ENCODE data around the gene SLC30A5. TPM values are rescaled to one million over a fixed set of nuclear protein-coding genes. Genes with fewer than 3 reads are reported as not detected.

SLC30A5 gene
- total RNA-seq, 1 experiment from 2014 or later = 55.3 TPM

DNA sequence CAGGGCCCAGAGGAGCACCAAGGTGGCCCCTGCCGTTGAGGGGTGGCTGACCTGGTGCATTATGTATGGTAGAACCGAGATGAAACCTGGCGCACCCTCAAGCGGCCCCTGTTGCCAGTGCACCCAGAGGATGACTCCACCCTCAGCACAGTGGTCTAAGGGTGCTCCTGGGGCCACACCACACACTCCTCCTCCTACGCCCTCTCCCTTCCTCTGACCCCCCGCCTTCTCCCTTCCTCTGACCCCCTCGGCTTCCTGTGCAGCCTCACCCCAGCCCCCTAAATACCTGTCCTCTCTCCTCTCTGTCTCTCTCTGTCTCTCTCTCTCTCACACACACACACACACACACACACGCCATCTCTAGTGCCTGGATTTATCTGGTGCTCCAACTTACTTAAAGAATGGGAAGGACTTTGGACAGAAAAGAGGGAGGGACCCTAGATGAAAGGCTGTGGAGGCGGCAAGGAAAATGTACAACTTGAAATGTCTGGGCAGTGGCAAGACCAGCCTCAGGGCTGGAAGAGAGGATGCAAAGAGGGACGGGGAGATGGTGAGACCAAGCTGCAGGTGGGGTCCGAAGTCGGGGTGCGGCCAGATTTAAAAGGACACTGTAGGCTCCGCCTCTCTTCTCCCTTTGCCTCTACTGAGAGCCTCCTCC, 18.2 kb upstream of the SLC30A5 start:
- H3K79me2 ChIP-seq (ENCODE audit: low read length) = no peaks in the 10 kb centered on the region
- ChIA-PET POLR2A (ENCODE audit: unreplicated experiment) (no interaction called here), CTCF (no interaction called here)
- peaks cover 12% of the 10 kb centered on the region for H3K4me1 ChIP-seq (ENCODE audit: insufficient read depth, low read length)
- no peaks in the 10 kb centered on the region for H3F3A ChIP-seq (ENCODE audit: low read length, unreplicated experiment)
- no peak overlapping the region for H3K27ac ChIP-seq (ENCODE audit: low read length)
- H3K27me3 ChIP-seq (ENCODE audit: low read length) = no peaks in the 10 kb centered on the region
- intact Hi-C loops (cut with micrococcal nuclease) = no loop called here
- no peaks in the 10 kb centered on the region for H4K20me1 ChIP-seq (ENCODE audit: low read length)
- no peak overlapping the region for H3K9ac ChIP-seq (ENCODE audit: low read length)
- H3K4me3 ChIP-seq (ENCODE audit: low read length) = no peak overlapping the region
- no peaks in the 10 kb centered on the region for H3K36me3 ChIP-seq (ENCODE audit: low read depth, low read length)
- TF ChIP-seq, protein P1, sequence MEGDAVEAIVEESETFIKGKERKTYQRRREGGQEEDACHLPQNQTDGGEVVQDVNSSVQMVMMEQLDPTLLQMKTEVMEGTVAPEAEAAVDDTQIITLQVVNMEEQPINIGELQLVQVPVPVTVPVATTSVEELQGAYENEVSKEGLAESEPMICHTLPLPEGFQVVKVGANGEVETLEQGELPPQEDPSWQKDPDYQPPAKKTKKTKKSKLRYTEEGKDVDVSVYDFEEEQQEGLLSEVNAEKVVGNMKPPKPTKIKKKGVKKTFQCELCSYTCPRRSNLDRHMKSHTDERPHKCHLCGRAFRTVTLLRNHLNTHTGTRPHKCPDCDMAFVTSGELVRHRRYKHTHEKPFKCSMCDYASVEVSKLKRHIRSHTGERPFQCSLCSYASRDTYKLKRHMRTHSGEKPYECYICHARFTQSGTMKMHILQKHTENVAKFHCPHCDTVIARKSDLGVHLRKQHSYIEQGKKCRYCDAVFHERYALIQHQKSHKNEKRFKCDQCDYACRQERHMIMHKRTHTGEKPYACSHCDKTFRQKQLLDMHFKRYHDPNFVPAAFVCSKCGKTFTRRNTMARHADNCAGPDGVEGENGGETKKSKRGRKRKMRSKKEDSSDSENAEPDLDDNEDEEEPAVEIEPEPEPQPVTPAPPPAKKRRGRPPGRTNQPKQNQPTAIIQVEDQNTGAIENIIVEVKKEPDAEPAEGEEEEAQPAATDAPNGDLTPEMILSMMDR (conservative IDR thresholded peaks at IDR 0.05; ENCODE audit: low read depth, low read length) = no peak
- TF ChIP-seq EZH2 (IDR thresholded peaks at IDR 0.05; ENCODE audit: low read length, unreplicated experiment) (no peak), EZH2phosphoT487 (IDR thresholded peaks at IDR 0.05; ENCODE audit: borderline replicate concordance, low read length) (no peak)
- H2AFZ ChIP-seq (ENCODE audit: low read length) = no peak overlapping the region
- H3K9me2 ChIP-seq (replicated peaks; ENCODE audit: low read length) = no peaks in the 10 kb centered on the region
- DNase-seq = no peak
- H3K9me3 ChIP-seq (ENCODE audit: low read length) = no peaks in the 10 kb centered on the region
- H3K4me2 ChIP-seq (ENCODE audit: low read length) = no peak overlapping the region
- no peak for ATAC-seq
- BruUV-seq (replicated peaks) = no TSS peak

DNA sequence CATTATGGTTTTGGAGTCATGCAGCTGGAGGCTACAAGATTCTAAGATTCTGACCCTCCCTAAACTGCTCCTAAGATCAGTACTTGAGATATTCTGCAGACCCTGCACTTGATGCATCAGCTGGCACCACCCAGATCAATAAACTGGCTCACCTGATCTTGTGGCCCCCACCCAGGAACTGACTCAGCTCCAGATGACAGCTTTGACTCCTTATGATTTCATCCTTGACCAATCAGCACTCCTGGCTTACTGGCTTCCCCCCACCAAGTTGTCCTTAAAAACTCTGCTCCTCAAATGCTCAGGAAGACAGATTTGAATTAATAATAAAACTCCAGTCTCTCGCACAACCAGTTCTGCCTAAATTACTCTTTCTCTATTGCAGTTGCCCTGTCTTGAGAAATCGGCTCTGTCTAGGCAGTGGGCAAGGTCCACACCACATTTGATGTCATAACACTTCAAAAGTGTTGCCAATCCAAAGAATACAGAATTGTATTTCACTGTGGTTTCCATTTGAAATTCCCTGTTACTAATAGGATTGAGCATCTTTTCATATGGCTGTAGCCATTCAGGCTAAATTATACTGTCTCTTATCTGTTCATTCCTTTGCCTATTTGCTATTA, 14.8 kb upstream of the SLC30A5 start:
- peak; percentile 43; the same call in 1 of the 2 replicates for ATAC-seq
- Histone ChIP-seq H2AFZ (ENCODE audit: low read length) (peak overlapping the region; percentile 52; the same call in 1 of the 2 replicates), H3F3A (ENCODE audit: low read length, unreplicated experiment) (no peaks in the 10 kb centered on the region), H3K4me1 (ENCODE audit: insufficient read depth, low read length) (peaks cover 12% of the 10 kb centered on the region), H3K9me3 (ENCODE audit: low read length) (no peaks in the 10 kb centered on the region), H3K4me2 (ENCODE audit: low read length) (peak overlapping the region; percentile 62), H3K9me2 (replicated peaks; ENCODE audit: low read length) (no peaks in the 10 kb centered on the region), H3K27me3 (ENCODE audit: low read length) (no peaks in the 10 kb centered on the region), H3K36me3 (ENCODE audit: low read depth, low read length) (no peaks in the 10 kb centered on the region), H3K79me2 (ENCODE audit: low read length) (no peaks in the 10 kb centered on the region), H4K20me1 (ENCODE audit: low read length) (no peaks in the 10 kb centered on the region), H3K4me3 (ENCODE audit: low read length) (no peak overlapping the region; the same call in 1 of the 2 replicates), H3K27ac (ENCODE audit: low read length) (peak overlapping the region; percentile 28), H3K9ac (ENCODE audit: low read length) (no peak overlapping the region)
- peak; percentile 52 for DNase-seq
- ChIA-PET POLR2A (ENCODE audit: unreplicated experiment) (no interaction called here), CTCF (no interaction called here)
- TF ChIP-seq, protein P1 (conservative IDR thresholded peaks at IDR 0.05; ENCODE audit: low read depth, low read length) = no peak
- no peak for TF ChIP-seq EZH2 (IDR thresholded peaks at IDR 0.05; ENCODE audit: low read length, unreplicated experiment)
- TF ChIP-seq EZH2phosphoT487 (IDR thresholded peaks at IDR 0.05; ENCODE audit: borderline replicate concordance, low read length) = no peak
- intact Hi-C loops (cut with micrococcal nuclease) = no loop called here
- TSS peak; percentile 92 for BruUV-seq (replicated peaks)

DNA sequence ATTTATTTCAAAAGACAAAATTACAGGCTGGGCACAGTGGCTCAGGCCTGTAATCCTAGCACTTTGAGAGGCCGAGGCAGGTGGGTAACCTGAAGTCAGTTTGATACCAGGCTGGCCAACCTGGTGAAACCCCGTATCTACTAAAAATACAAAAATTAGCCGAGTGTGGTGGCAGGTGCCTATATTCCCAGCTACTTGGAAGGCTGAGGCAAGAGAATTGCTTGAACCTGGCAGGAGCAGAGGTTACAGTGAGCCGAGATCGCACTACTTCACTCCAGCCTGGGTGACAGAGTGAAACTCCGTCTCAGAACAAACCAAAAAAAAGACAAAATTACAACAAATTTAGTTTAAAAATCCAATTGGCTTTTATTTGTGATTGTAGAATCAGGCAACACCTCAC, 14.3 kb upstream of the SLC30A5 start:
- POLR2A ChIA-PET (ENCODE audit: unreplicated experiment) = no interaction called here
- ATAC-seq (no peak), DNase-seq (no peak)
- Histone ChIP-seq H3K4me1 (ENCODE audit: insufficient read depth, low read length) (peaks cover 12% of the 10 kb centered on the region), H3K4me3 (ENCODE audit: low read length) (no peak overlapping the region; the same call in 1 of the 2 replicates), H3F3A (ENCODE audit: low read length, unreplicated experiment) (no peaks in the 10 kb centered on the region), H2AFZ (ENCODE audit: low read length) (no peak overlapping the region; the same call in 1 of the 2 replicates), H3K9me3 (ENCODE audit: low read length) (no peaks in the 10 kb centered on the region), H3K4me2 (ENCODE audit: low read length) (peak overlapping the region; percentile 62), H3K9me2 (replicated peaks; ENCODE audit: low read length) (no peaks in the 10 kb centered on the region), H4K20me1 (ENCODE audit: low read length) (no peaks in the 10 kb centered on the region), H3K36me3 (ENCODE audit: low read depth, low read length) (no peaks in the 10 kb centered on the region), H3K9ac (ENCODE audit: low read length) (no peak overlapping the region), H3K27me3 (ENCODE audit: low read length) (no peaks in the 10 kb centered on the region), H3K27ac (ENCODE audit: low read length) (peak overlapping the region; percentile 28), H3K79me2 (ENCODE audit: low read length) (no peaks in the 10 kb centered on the region)
- CTCF ChIA-PET = no interaction called here
- intact Hi-C loops (cut with micrococcal nuclease) = no loop called here
- TF ChIP-seq, protein P1 (conservative IDR thresholded peaks at IDR 0.05; ENCODE audit: low read depth, low read length) = no peak
- TF ChIP-seq EZH2phosphoT487 (IDR thresholded peaks at IDR 0.05; ENCODE audit: borderline replicate concordance, low read length) (no peak), EZH2 (IDR thresholded peaks at IDR 0.05; ENCODE audit: low read length, unreplicated experiment) (no peak)
- BruUV-seq (replicated peaks) = no TSS peak
